DND-41 (cell line): ENCODE results near the gene MACF1.

Experiments used
- ATAC-seq: fragments of 200-7000 bp; cut with Tn5 transposase; 3 replicates; pipeline ENCODE4 v1.9.1; 2021; ENCODE audit warnings: low read depth; ENCODE audit not compliant: insufficient read depth
- DNase-seq: peaks from one replicate; pipeline ENCODE4 v3.0.0-alpha.2; 2020
- H2AFZ ChIP-seq: 2 replicates; pipeline ENCODE4 v1.6.0; 2012; ENCODE audit warnings: low read depth, low read length
- H3K27ac ChIP-seq: 2 replicates; pipeline ENCODE4 v1.5.1; 2012; ENCODE audit warnings: low read length, inconsistent platforms
- H3K27me3 ChIP-seq: fragments of 200-600 bp; sonication (generic); 2 replicates; pipeline ENCODE4 v1.6.0; 2012; ENCODE audit warnings: low read length, mild to moderate bottlenecking, inconsistent platforms; ENCODE audit not compliant: insufficient read depth, poor library complexity
- H3K36me3 ChIP-seq: 2 replicates; pipeline ENCODE4 v1.5.1; 2012; ENCODE audit warnings: low read length, inconsistent platforms; ENCODE audit not compliant: insufficient read depth
- H3K4me1 ChIP-seq: 2 replicates; pipeline ENCODE4 v1.5.1; 2012; ENCODE audit warnings: mild to moderate bottlenecking, low read length; ENCODE audit not compliant: insufficient read depth
- H3K4me2 ChIP-seq: 2 replicates; pipeline ENCODE4 v1.6.0; 2012; ENCODE audit warnings: mild to moderate bottlenecking, moderate library complexity, low read length, inconsistent platforms; ENCODE audit not compliant: insufficient read depth
- H3K4me3 ChIP-seq, 2 experiments: fragments of 200-600 bp in 1 of 2; shearing (Covaris generic) in 1 of 2; 2 replicates each; pipeline ENCODE4 v1.5.1; 2012 to 2016; ENCODE audit warnings: inconsistent platforms in 2 of 2, low read length in 2 of 2, mild to moderate bottlenecking in 2 of 2, low read depth in 1 of 2, moderate library complexity in 1 of 2
- H3K79me2 ChIP-seq: 2 replicates; pipeline ENCODE4 v1.6.0; 2012; ENCODE audit warnings: low read length, inconsistent platforms; ENCODE audit not compliant: insufficient read depth
- H3K9ac ChIP-seq: 2 replicates; pipeline ENCODE4 v1.6.0; 2012; ENCODE audit warnings: low read depth, mild to moderate bottlenecking, inconsistent platforms, low read length, moderate library complexity
- H3K9me3 ChIP-seq: 2 replicates; pipeline ENCODE4 v1.5.1; 2012; ENCODE audit warnings: low read length, moderate library complexity, mild to moderate bottlenecking, inconsistent platforms; ENCODE audit not compliant: insufficient read depth, severe bottlenecking
- H4K20me1 ChIP-seq: 2 replicates; pipeline ENCODE4 v1.6.0; 2012; ENCODE audit warnings: low read length; ENCODE audit not compliant: insufficient read depth
- EZH2 ChIP-seq: IDR thresholded peaks from 3 replicates; pipeline ENCODE4 v1.6.1; 2012; ENCODE audit warnings: borderline replicate concordance, low read depth, mild to moderate bottlenecking, moderate library complexity, low read length, inconsistent platforms; ENCODE audit not compliant: severe bottlenecking
- TF ChIP-seq, protein P1 (sequence below): IDR thresholded peaks from 2 replicates; pipeline ENCODE4 v1.5.1; 2012; ENCODE audit warnings: borderline replicate concordance, low read length, moderate library complexity, mild to moderate bottlenecking; ENCODE audit not compliant: poor library complexity, severe bottlenecking; ENCODE audit errors: extremely low read depth

Gene MACF1

DNA sequence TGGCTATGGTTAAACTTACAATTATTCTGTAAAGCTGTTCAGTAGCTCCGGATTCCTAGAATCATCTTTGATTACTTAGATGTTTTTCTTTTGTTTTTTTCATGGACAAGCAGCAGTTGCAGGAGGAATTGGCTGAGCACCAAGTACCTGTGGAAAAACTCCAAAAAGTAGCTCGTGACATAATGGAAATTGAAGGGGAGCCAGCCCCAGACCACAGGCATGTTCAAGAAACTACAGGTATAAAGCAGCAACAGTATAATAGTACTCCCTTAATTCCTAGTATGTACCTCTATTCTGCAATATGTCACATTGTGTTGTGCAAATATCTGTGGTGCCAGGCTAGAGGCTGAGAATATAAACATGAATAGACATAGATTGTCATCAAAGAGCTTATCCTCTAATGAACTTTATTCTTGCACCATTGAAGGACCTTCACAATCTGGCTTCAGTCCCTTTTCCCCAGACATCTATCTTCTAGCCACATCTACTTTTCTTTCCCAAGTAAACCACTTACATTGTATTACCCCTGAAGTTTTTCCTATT lies 154.6 kb downstream of the MACF1 start:
- Histone ChIP-seq H3K9me3 (no peaks in the 10 kb centered on the region), H3K27ac (no peak overlapping the region), H3K79me2 (no peaks in the 10 kb centered on the region), H3K9ac (no peak overlapping the region), H3K36me3 (peaks cover 85% of the 10 kb centered on the region), H3K4me1 (no peaks in the 10 kb centered on the region), H2AFZ (no peak overlapping the region), H3K27me3 (no peaks in the 10 kb centered on the region), H3K4me3 (no peak overlapping the region), H4K20me1 (no peaks in the 10 kb centered on the region), H3K4me2 (no peak overlapping the region)
- ATAC-seq (no peak), DNase-seq (no peak)
- TF ChIP-seq EZH2: no peak
- TF ChIP-seq, protein P1, sequence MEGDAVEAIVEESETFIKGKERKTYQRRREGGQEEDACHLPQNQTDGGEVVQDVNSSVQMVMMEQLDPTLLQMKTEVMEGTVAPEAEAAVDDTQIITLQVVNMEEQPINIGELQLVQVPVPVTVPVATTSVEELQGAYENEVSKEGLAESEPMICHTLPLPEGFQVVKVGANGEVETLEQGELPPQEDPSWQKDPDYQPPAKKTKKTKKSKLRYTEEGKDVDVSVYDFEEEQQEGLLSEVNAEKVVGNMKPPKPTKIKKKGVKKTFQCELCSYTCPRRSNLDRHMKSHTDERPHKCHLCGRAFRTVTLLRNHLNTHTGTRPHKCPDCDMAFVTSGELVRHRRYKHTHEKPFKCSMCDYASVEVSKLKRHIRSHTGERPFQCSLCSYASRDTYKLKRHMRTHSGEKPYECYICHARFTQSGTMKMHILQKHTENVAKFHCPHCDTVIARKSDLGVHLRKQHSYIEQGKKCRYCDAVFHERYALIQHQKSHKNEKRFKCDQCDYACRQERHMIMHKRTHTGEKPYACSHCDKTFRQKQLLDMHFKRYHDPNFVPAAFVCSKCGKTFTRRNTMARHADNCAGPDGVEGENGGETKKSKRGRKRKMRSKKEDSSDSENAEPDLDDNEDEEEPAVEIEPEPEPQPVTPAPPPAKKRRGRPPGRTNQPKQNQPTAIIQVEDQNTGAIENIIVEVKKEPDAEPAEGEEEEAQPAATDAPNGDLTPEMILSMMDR: no peak

DNA sequence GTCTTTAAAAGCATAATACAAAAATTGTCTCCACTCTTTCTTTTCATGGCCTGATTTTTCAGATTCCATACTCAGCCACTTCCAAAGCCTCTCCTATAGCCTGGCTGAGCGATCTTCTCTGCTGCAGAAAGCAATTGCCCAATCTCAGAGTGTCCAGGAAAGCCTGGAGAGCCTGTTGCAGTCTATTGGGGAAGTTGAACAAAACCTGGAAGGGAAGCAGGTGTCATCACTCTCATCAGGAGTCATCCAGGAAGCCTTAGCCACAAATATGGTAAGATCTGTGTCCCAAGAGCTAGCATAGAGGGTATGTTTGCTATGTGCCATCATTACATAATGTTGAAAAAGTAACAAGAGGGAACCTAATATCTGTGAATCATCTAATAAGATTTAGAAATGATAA lies 156.2 kb downstream of the MACF1 start:
- Histone ChIP-seq H3K4me1 (no peaks in the 10 kb centered on the region), H3K9ac (no peak overlapping the region), H3K9me3 (no peaks in the 10 kb centered on the region), H3K27me3 (no peaks in the 10 kb centered on the region), H3K36me3 (peaks cover 72% of the 10 kb centered on the region), H3K4me3 (no peak overlapping the region), H3K27ac (no peak overlapping the region), H3K79me2 (no peaks in the 10 kb centered on the region), H2AFZ (no peak overlapping the region), H3K4me2 (no peak overlapping the region), H4K20me1 (no peaks in the 10 kb centered on the region)
- no peak for ATAC-seq
- TF ChIP-seq, protein P1: no peak
- no peak for TF ChIP-seq EZH2
- no peak for DNase-seq

DNA sequence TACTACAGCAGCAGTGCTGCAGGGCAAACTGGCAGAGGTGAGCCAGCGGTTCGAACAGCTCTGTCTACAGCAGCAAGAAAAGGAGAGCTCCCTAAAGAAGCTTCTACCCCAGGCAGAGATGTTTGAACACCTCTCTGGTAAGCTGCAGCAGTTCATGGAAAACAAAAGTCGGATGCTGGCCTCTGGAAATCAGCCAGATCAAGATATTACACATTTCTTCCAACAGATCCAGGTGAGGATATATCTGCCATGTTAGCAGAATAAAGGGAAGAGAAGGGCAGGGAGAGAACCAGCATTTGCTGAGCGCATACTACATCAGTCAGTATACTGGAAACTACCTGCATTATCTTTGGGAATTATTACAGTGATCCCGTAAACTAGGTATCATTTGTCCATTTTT lies 157.0 kb downstream of the MACF1 start:
- no peak overlapping the region for H3K9ac ChIP-seq
- H3K4me2 ChIP-seq: no peak overlapping the region
- no peak overlapping the region for H3K4me3 ChIP-seq
- no peaks in the 10 kb centered on the region for H3K4me1 ChIP-seq
- DNase-seq: no peak
- no peak overlapping the region for H3K27ac ChIP-seq
- H3K9me3 ChIP-seq: no peaks in the 10 kb centered on the region
- no peaks in the 10 kb centered on the region for H3K79me2 ChIP-seq
- H4K20me1 ChIP-seq: no peaks in the 10 kb centered on the region
- no peak for ATAC-seq
- no peaks in the 10 kb centered on the region for H3K27me3 ChIP-seq
- peaks cover 71% of the 10 kb centered on the region for H3K36me3 ChIP-seq
- TF ChIP-seq EZH2: no peak
- TF ChIP-seq, protein P1: no peak
- no peak overlapping the region for H2AFZ ChIP-seq

DNA sequence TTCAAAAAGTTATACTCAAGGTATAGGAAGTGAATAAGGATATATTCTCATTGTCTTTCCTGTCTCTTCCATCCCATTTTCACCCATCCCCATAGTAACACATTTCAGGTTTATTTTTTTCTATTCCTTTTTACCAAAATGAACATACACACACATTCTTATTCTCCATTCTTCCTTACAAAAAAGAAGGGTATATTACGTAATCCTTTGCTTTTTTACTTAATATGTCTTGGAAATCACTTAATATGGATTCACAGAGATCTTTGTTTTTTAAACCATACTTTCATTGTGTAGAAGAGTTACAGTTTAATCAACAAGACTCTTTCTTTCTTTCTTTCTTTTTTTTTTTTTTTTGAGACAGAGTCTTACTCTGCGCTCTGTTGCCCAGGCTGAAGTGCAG lies 158.8 kb downstream of the MACF1 start:
- H3K9me3 ChIP-seq: no peaks in the 10 kb centered on the region
- no peaks in the 10 kb centered on the region for H3K27me3 ChIP-seq
- TF ChIP-seq, protein P1: no peak
- TF ChIP-seq EZH2: no peak
- H2AFZ ChIP-seq: no peak overlapping the region
- no peaks in the 10 kb centered on the region for H4K20me1 ChIP-seq
- no peak for ATAC-seq
- no peak overlapping the region for H3K9ac ChIP-seq
- no peak for DNase-seq
- no peak overlapping the region for H3K4me3 ChIP-seq
- no peaks in the 10 kb centered on the region for H3K79me2 ChIP-seq
- H3K4me1 ChIP-seq: no peaks in the 10 kb centered on the region
- no peak overlapping the region for H3K27ac ChIP-seq
- H3K36me3 ChIP-seq: peaks cover 65% of the 10 kb centered on the region
- no peak overlapping the region for H3K4me2 ChIP-seq
